Measurements from ENCODE around the gene RXRA.

Gene RXRA

GRCh38 chr9:134356496-134357470 lies 30.5 kb downstream of the RXRA start:
- no peak for DNase-seq

- no peak for DNase-seq
Measured at GRCh38 chr9:134357631-134358025, 31.4 kb downstream of the RXRA start.

- no peak for DNase-seq
Measured at GRCh38 chr9:134358026-134358661, 31.9 kb downstream of the RXRA start.

GRCh38 chr9:134358662-134359319 lies 32.5 kb downstream of the RXRA start:
- DNase-seq = no peak

GRCh38 chr9:134359493-134360179 lies 33.4 kb downstream of the RXRA start:
- no peak for DNase-seq

- no peak for DNase-seq
Measured at GRCh38 chr9:134360180-134360759, 34.0 kb downstream of the RXRA start.

- DNase-seq = no peak
Measured at GRCh38 chr9:134360897-134361296, 34.6 kb downstream of the RXRA start.

GRCh38 chr9:134361426-134361825 lies 35.2 kb downstream of the RXRA start:
- no peak for DNase-seq

GRCh38 chr9:134361843-134362414 lies 35.7 kb downstream of the RXRA start:
- no peak for DNase-seq

- no peak for DNase-seq
Measured at GRCh38 chr9:134363450-134363849, 37.2 kb downstream of the RXRA start.

GRCh38 chr9:134364391-134365114 lies 38.3 kb downstream of the RXRA start:
- no peak for DNase-seq

- no peak for DNase-seq
Measured at GRCh38 chr9:134365115-134365596, 38.9 kb downstream of the RXRA start.

- DNase-seq = no peak
Measured at GRCh38 chr9:134365791-134366222, 39.6 kb downstream of the RXRA start.

- DNase-seq = peak; percentile 51
Measured at GRCh38 chr9:134366223-134367031, 40.2 kb downstream of the RXRA start.

GRCh38 chr9:134367061-134367460 lies 40.8 kb downstream of the RXRA start:
- no peak for DNase-seq

- no peak for DNase-seq
Measured at GRCh38 chr9:134367791-134368490, 41.7 kb downstream of the RXRA start.

GRCh38 chr9:134368571-134368970 lies 42.3 kb downstream of the RXRA start:
- DNase-seq = no peak

- no peak for DNase-seq
Measured at GRCh38 chr9:134369416-134370212, 43.4 kb downstream of the RXRA start.

- DNase-seq = no peak
Measured at GRCh38 chr9:134370213-134370492, 43.9 kb downstream of the RXRA start.

All from SHP77 treated with DMSO at 0.1 percent for 48 hours (cell line).